GM12878 (cell line): ENCODE data around the gene GRAMD1A.

ENCODE experiments used
- CBX3 ChIP-seq: fragments of 200-600 bp; sonication (generic); IDR thresholded peaks from 2 replicates; pipeline ENCODE4 v1.6.1; 2016; ENCODE audit warnings: low read depth, borderline replicate concordance
- CTCF ChIP-seq, 3 experiments: IDR thresholded peaks in 2 of 3; conservative IDR thresholded peaks in 1 of 3; 2 replicates each; pipeline ENCODE4 v1.5.1; 2011; ENCODE audit warnings: low read depth in 3 of 3, low read length in 3 of 3, mild to moderate bottlenecking in 3 of 3, control low read depth in 2 of 3, moderate library complexity in 2 of 3, inconsistent platforms in 1 of 3, mixed read lengths in 1 of 3; ENCODE audit not compliant: control insufficient read depth in 2 of 3, insufficient read depth in 1 of 3; ENCODE audit errors: extremely low read depth in 1 of 3
- EP300 ChIP-seq, 2 experiments: fragments of 150-350 bp in 1 of 2; IDR thresholded peaks; 2 replicates each; pipeline ENCODE4 v1.6.1; 2011 to 2012; ENCODE audit warnings: low read depth in 2 of 2, low read length in 2 of 2, borderline replicate concordance in 1 of 2, improper control_type of control experiment in 1 of 2, inconsistent platforms in 1 of 2; ENCODE audit not compliant: control insufficient read depth in 1 of 2
- LARP7 ChIP-seq: fragments of 450-650 bp; IDR thresholded peaks from 2 replicates; pipeline ENCODE4 v1.6.1; 2017; ENCODE audit warnings: mild to moderate bottlenecking
- POLR2A ChIP-seq: IDR thresholded peaks from 2 replicates; pipeline ENCODE4 v1.6.1; 2011; ENCODE audit warnings: low read depth, mild to moderate bottlenecking, low read length
- RELA ChIP-seq: fragments of 450-650 bp; IDR thresholded peaks from 2 replicates; pipeline ENCODE4 v1.8.0; 2014; ENCODE audit warnings: borderline replicate concordance; ENCODE audit not compliant: partially characterized antibody
- REST ChIP-seq: IDR thresholded peaks from 2 replicates; pipeline ENCODE4 v1.6.1; 2012; ENCODE audit warnings: mild to moderate bottlenecking, low read depth, low read length
- SP1 ChIP-seq: IDR thresholded peaks from one replicate; pipeline ENCODE4 v1.6.1; 2011; ENCODE audit warnings: low read depth, low read length
- TAF1 ChIP-seq: IDR thresholded peaks from 2 replicates; pipeline ENCODE4 v1.6.1; 2011; ENCODE audit warnings: mild to moderate bottlenecking, low read depth, low read length, borderline replicate concordance
- ZNF217 ChIP-seq: fragments of 450-650 bp; IDR thresholded peaks from 2 replicates; pipeline ENCODE4 v1.6.1; 2017; ENCODE audit warnings: antibody characterized with exemption, mild to moderate bottlenecking
- TF ChIP-seq, protein P1 (sequence below): IDR thresholded peaks from 2 replicates; pipeline ENCODE4 v1.6.1; 2011; ENCODE audit warnings: borderline replicate concordance, low read depth, mild to moderate bottlenecking, moderate library complexity, mixed read lengths, low read length; ENCODE audit not compliant: insufficient read depth; ENCODE audit errors: extremely low read length

DNA sequence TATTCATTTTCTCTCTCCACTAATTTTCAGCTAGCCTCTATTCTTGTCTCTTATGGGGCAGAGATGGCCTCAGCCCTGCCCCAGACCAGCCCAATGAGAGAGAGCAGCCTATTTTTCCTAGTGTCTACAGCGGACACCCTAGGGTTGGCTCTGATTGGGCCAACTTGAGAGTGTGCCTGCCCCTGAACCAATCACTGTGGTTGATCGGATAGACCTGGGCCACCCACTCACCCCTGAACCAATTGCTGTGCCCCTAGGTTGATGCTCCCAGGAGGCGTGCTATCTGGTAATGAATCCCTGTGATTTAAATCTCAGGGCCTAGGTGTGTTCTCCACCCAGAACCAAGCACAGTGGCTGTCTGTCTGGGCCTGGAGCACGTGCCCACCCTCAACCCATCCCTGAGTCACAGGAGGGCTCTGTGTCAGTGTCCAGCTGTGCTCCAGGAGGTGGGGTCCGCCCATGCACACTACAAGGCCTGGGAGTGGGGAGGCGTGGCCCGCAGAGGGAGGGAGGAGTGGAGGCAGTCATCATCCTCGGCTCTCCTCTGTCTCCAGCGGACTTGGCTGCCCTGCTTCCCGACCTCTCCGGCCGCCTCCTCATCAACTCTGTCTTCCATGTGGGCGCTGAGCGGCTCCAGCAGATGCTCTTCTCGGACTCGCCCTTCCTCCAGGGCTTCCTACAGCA lies 15.3 kb downstream of the GRAMD1A start:
- TF ChIP-seq CTCF (IDR thresholded peaks at IDR 0.05 in 2 of 3, conservative IDR thresholded peaks at IDR 0.05 in 1 of 3; ENCODE audit: control insufficient read depth in 2 of 3, extremely low read depth in 1 of 3, insufficient read depth in 1 of 3, low read depth in 3 of 3, low read length in 3 of 3) (no peak), LARP7 (no peak), TAF1 (no peak), POLR2A (no peak), RELA (no peak), ZNF217 (no peak), SP1 (no peak), EP300 (IDR thresholded peaks at IDR 0.05; ENCODE audit: borderline replicate concordance in 1 of 2, control insufficient read depth in 1 of 2, low read depth in 2 of 2, low read length in 2 of 2) (no peak), REST (no peak), CBX3 (no peak)
- TF ChIP-seq, protein P1, sequence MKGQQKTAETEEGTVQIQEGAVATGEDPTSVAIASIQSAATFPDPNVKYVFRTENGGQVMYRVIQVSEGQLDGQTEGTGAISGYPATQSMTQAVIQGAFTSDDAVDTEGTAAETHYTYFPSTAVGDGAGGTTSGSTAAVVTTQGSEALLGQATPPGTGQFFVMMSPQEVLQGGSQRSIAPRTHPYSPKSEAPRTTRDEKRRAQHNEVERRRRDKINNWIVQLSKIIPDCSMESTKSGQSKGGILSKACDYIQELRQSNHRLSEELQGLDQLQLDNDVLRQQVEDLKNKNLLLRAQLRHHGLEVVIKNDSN, result no peak
